ENCODE data around the gene HSPA4.

GRCh38 chr5:133086366-133086875 lies 34.6 kb downstream of the HSPA4 start:
- TF ChIP-seq CTCF (IDR thresholded peaks at IDR 0.05; ENCODE audit: low read depth, low read length) (no peak), EZH2phosphoT487 (IDR thresholded peaks at IDR 0.05; ENCODE audit: low read depth) (no peak)
